HCT116 (cell line): ENCODE measurements around the gene TSC2.

Experiments
- EZH2phosphoT487 ChIP-seq: fragments of 200-600 bp; IDR thresholded peaks from 2 replicates; pipeline ENCODE4 v1.6.1; 2018; ENCODE audit warnings: antibody characterized with exemption, borderline replicate concordance
- MAX ChIP-seq: IDR thresholded peaks from 2 replicates; pipeline ENCODE4 v1.6.1; 2012
- RAD21 ChIP-seq: IDR thresholded peaks from 2 replicates; pipeline ENCODE4 v1.6.1; 2012; ENCODE audit warnings: low read depth, mild to moderate bottlenecking
- ZNF274 ChIP-seq: fragments of 200-500 bp; sonication (Bioruptor generic); IDR thresholded peaks from 2 replicates; pipeline ENCODE4 v1.6.1; 2014; ENCODE audit warnings: mild to moderate bottlenecking, low read depth, low read length, inconsistent platforms
- TF ChIP-seq, protein P1 (sequence below): IDR thresholded peaks from 2 replicates; pipeline ENCODE4 v1.6.1; 2012; ENCODE audit warnings: low read depth

- TF ChIP-seq MAX (no peak), RAD21 (no peak), ZNF274 (no peak), EZH2phosphoT487 (no peak)
- TF ChIP-seq, protein P1, sequence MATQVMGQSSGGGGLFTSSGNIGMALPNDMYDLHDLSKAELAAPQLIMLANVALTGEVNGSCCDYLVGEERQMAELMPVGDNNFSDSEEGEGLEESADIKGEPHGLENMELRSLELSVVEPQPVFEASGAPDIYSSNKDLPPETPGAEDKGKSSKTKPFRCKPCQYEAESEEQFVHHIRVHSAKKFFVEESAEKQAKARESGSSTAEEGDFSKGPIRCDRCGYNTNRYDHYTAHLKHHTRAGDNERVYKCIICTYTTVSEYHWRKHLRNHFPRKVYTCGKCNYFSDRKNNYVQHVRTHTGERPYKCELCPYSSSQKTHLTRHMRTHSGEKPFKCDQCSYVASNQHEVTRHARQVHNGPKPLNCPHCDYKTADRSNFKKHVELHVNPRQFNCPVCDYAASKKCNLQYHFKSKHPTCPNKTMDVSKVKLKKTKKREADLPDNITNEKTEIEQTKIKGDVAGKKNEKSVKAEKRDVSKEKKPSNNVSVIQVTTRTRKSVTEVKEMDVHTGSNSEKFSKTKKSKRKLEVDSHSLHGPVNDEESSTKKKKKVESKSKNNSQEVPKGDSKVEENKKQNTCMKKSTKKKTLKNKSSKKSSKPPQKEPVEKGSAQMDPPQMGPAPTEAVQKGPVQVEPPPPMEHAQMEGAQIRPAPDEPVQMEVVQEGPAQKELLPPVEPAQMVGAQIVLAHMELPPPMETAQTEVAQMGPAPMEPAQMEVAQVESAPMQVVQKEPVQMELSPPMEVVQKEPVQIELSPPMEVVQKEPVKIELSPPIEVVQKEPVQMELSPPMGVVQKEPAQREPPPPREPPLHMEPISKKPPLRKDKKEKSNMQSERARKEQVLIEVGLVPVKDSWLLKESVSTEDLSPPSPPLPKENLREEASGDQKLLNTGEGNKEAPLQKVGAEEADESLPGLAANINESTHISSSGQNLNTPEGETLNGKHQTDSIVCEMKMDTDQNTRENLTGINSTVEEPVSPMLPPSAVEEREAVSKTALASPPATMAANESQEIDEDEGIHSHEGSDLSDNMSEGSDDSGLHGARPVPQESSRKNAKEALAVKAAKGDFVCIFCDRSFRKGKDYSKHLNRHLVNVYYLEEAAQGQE = no peak
Observed at GRCh38 chr16:2058872-2059271, 11.1 kb downstream of the TSC2 start.
